ENCODE results near the gene SORCS1. TPM values are rescaled to one million over a fixed set of nuclear protein-coding genes. Genes with fewer than 3 reads are reported as not detected.

Gene SORCS1
- total RNA-seq, 1 experiment from 2014 or later: not detected

- Histone ChIP-seq H4K20me1 (ENCODE audit: insufficient read depth) (no peaks in the 10 kb centered on the region), H3K9me3 (ENCODE audit: control insufficient read depth in 1 of 2, insufficient read depth in 1 of 2, low read depth in 1 of 2, low read length in 2 of 2) (peaks cover 31 to 40% of the 10 kb centered on the region in 2 experiments; a peak in 2 of 4 replicates), H3K36me3 (ENCODE audit: control insufficient read depth in 1 of 2, insufficient read depth in 2 of 2, low read length in 2 of 2) (no peaks in the 10 kb centered on the region), H3K9ac (ENCODE audit: low read length) (no peak overlapping the region), H3K79me2 (ENCODE audit: insufficient read depth, low read length) (no peaks in the 10 kb centered on the region), H3K9me2 (ENCODE audit: insufficient read depth) (no peaks in the 10 kb centered on the region), H3K4me2 (ENCODE audit: low read length) (no peak overlapping the region), H3K27me3 (ENCODE audit: insufficient read depth, low read length) (no peaks in the 10 kb centered on the region), H2AFZ (ENCODE audit: low read depth, low read length, poor library complexity, severe bottlenecking) (no peak overlapping the region), H3K4me3 (replicated peaks in 1 of 2; ENCODE audit: low read depth in 1 of 2, low read length in 2 of 2) (no peak overlapping the region), H3K27ac (ENCODE audit: low read depth, low read length) (no peak overlapping the region), H3K4me1 (ENCODE audit: control insufficient read depth in 1 of 2, insufficient read depth in 2 of 2, low read length in 2 of 2) (no peaks in the 10 kb centered on the region)
- CTCF ChIA-PET: no interaction called here
- RAD21 ChIA-PET (ENCODE audit: low non-redundant PET in 1 of 2, low total read pairs in 2 of 2, uncharacterized antibody in 2 of 2, unreplicated experiment in 2 of 2): no interaction called here
- intact Hi-C loops (cut with micrococcal nuclease): no loop called here
- TF ChIP-seq ZBTB33 (IDR thresholded peaks at IDR 0.05; ENCODE audit: extremely low read depth, insufficient replicate concordance, low read length): no peak
- no peak for TF ChIP-seq CTCF (IDR thresholded peaks at IDR 0.05 in 2 of 3, conservative IDR thresholded peaks at IDR 0.05 in 1 of 3; ENCODE audit: borderline replicate concordance in 1 of 3, insufficient read depth in 1 of 3, low read depth in 2 of 3, low read length in 2 of 3)
- no peak for TF ChIP-seq TCF7L2 (IDR thresholded peaks at IDR 0.05; ENCODE audit: borderline replicate concordance, extremely low read depth, insufficient read depth, insufficient read length)
- TF ChIP-seq ELF1 (IDR thresholded peaks at IDR 0.05; ENCODE audit: borderline replicate concordance, low read depth): no peak
- BruUV-seq (replicated peaks): no TSS peak
- DNase-seq (ENCODE audit: low read depth, low spot score) (no peak), ATAC-seq (no peak)
- POLR2A ChIA-PET: no interaction called here
These were observed 269.8 kb downstream of the SORCS1 start for GRCh38 chr10:106894692-106895091.

Measured in HCT116 (cell line).